Uterus (tissue), 4 donors: Measurements from ENCODE around the gene RAB11FIP4. TPM values are rescaled to one million over a fixed set of nuclear protein-coding genes. Genes with fewer than 3 reads are reported as not detected.

Experiments used
- DNase-seq, 2 donors: peaks; one replicate each; pipeline ENCODE4 v3.0.0-alpha.2; 2019 to 2020
- H3K27ac ChIP-seq, 2 donors: fragments of 200-600 bp; sonication (generic); 1 replicate in 1 of 2; 2 replicates in 1 of 2; pipeline ENCODE4 v1.5.1; 2016 to 2018
- H3K27me3 ChIP-seq, 2 donors: fragments of 200-600 bp; sonication (generic); one replicate each; pipeline ENCODE4 v1.5.1; 2018 to 2019; ENCODE audit warnings: control low read depth in 1 of 2
- H3K36me3 ChIP-seq, 2 donors: fragments of 200-600 bp; sonication (generic); one replicate each; pipeline ENCODE4 v1.5.1; 2019; ENCODE audit warnings: control low read depth in 1 of 2
- H3K4me1 ChIP-seq, 2 donors: fragments of 200-600 bp; sonication (generic); one replicate each; pipeline ENCODE4 v1.5.1; 2018 to 2019; ENCODE audit warnings: control low read depth in 1 of 2
- H3K4me3 ChIP-seq, 2 donors: fragments of 200-600 bp; sonication (generic); 1 replicate in 1 of 2; 2 replicates in 1 of 2; pipeline ENCODE4 v1.5.1; 2018 to 2019; ENCODE audit warnings: mild to moderate bottlenecking in 1 of 2
- H3K9me3 ChIP-seq, 2 donors: fragments of 200-600 bp; sonication (generic); one replicate each; pipeline ENCODE4 v1.5.1; 2019; ENCODE audit warnings: control low read depth in 1 of 2
- CTCF ChIP-seq, 4 experiments: fragments of 200-600 bp in 2 of 4; fragments of 450-650 bp in 2 of 4; sonication (generic) in 2 of 4; IDR thresholded peaks; one replicate each; pipeline ENCODE4 v1.5.1; 2016 to 2019; ENCODE audit warnings: antibody characterized with exemption in 4 of 4, mild to moderate bottlenecking in 2 of 4, moderate library complexity in 1 of 4
- POLR2A ChIP-seq, 2 donors: fragments of 450-650 bp; IDR thresholded peaks; one replicate each; pipeline ENCODE4 v1.6.1; 2016; ENCODE audit warnings: antibody characterized with exemption in 2 of 2, mild to moderate bottlenecking in 1 of 2, moderate library complexity in 1 of 2
- intact Hi-C: fragments of 100-400 bp; cut with DNase I; formaldehyde crosslinking; loops from one replicate; pipeline ENCODE4 v1.15.1; 2023; ENCODE audit warnings: low total_unique reads
- total RNA-seq, 4 donors: library from RNA; depleted of rRNA in 3 of 4; stranded (reverse); fragments of >200 nt in 3 of 4; gene quantifications; one replicate each; pipeline versions ENCODE4 v1.1.0 to v1.2.4, GENCODE V29; 2014 to 2023
- donor health status: DM: yes; HTN: yes; CAD: no.

Gene RAB11FIP4
- total RNA-seq, 4 donors from 2014 or later: 7.2 to 12.0 TPM; not detected in 2

- H3K27me3 ChIP-seq: no peaks in the 10 kb centered on the region
- H3K4me3 ChIP-seq: no peak overlapping the region
- peaks cover 4 to 25% of the 10 kb centered on the region in 2 donors for H3K4me1 ChIP-seq
- intact Hi-C loops: no loop called here
- DNase-seq: no peak
- H3K27ac ChIP-seq: peak overlapping the region; percentile 75 to 80
- no peaks in the 10 kb centered on the region for H3K9me3 ChIP-seq
- TF ChIP-seq CTCF (IDR thresholded peaks at IDR 0.05): no peak
- no peak for TF ChIP-seq POLR2A (IDR thresholded peaks at IDR 0.05)
- H3K36me3 ChIP-seq: no peaks in the 10 kb centered on the region
Measured at GRCh38 chr17:31572341-31572740, 180.9 kb downstream of the RAB11FIP4 start.

GRCh38 chr17:31573047-31573446 lies 181.6 kb downstream of the RAB11FIP4 start:
- no peak for DNase-seq
- H3K4me3 ChIP-seq: no peak overlapping the region
- TF ChIP-seq CTCF (IDR thresholded peaks at IDR 0.05) (no peak), POLR2A (IDR thresholded peaks at IDR 0.05) (no peak)
- peaks cover 4 to 25% of the 10 kb centered on the region in 2 donors for H3K4me1 ChIP-seq
- H3K27ac ChIP-seq: peak overlapping the region; percentile 75 to 80
- no peaks in the 10 kb centered on the region for H3K36me3 ChIP-seq
- H3K27me3 ChIP-seq: no peaks in the 10 kb centered on the region
- H3K9me3 ChIP-seq: no peaks in the 10 kb centered on the region
- intact Hi-C loops: no loop called here

- H3K4me3 ChIP-seq: no peak overlapping the region
- H3K36me3 ChIP-seq: no peaks in the 10 kb centered on the region
- H3K27ac ChIP-seq: peak overlapping the region in 1 of 2 donors; percentile 80
- intact Hi-C loops: no loop called here
- no peaks in the 10 kb centered on the region for H3K27me3 ChIP-seq
- no peak for TF ChIP-seq CTCF (IDR thresholded peaks at IDR 0.05)
- TF ChIP-seq POLR2A (IDR thresholded peaks at IDR 0.05): no peak
- DNase-seq: no peak
- no peaks in the 10 kb centered on the region for H3K9me3 ChIP-seq
- peaks cover 5 to 25% of the 10 kb centered on the region in 2 donors for H3K4me1 ChIP-seq
Measured at GRCh38 chr17:31573861-31574260, 182.4 kb downstream of the RAB11FIP4 start.

- Histone ChIP-seq H3K9me3 (no peaks in the 10 kb centered on the region), H3K4me3 (no peak overlapping the region), H3K27ac (peak overlapping the region in 1 of 2 donors; percentile 80), H3K27me3 (no peaks in the 10 kb centered on the region), H3K4me1 (peaks cover 11 to 31% of the 10 kb centered on the region in 2 donors), H3K36me3 (no peaks in the 10 kb centered on the region)
- intact Hi-C loops: no loop called here
- no peak for DNase-seq
- TF ChIP-seq CTCF (IDR thresholded peaks at IDR 0.05) (no peak), POLR2A (IDR thresholded peaks at IDR 0.05) (no peak)
Measured at GRCh38 chr17:31574458-31574857, 183.0 kb downstream of the RAB11FIP4 start.

GRCh38 chr17:31575043-31575442 lies 183.6 kb downstream of the RAB11FIP4 start:
- no peaks in the 10 kb centered on the region for H3K36me3 ChIP-seq
- intact Hi-C loops: no loop called here
- H3K4me1 ChIP-seq: peaks cover 13 to 31% of the 10 kb centered on the region in 2 donors
- no peak for TF ChIP-seq POLR2A (IDR thresholded peaks at IDR 0.05)
- TF ChIP-seq CTCF (IDR thresholded peaks at IDR 0.05): no peak
- peak overlapping the region in 1 of 2 donors; percentile 7 for H3K27ac ChIP-seq
- no peak for DNase-seq
- no peaks in the 10 kb centered on the region for H3K27me3 ChIP-seq
- no peak overlapping the region for H3K4me3 ChIP-seq
- no peaks in the 10 kb centered on the region for H3K9me3 ChIP-seq
